ENCODE measurements around the gene IL17B. TPM values are rescaled to one million over a fixed set of nuclear protein-coding genes. Genes with fewer than 3 reads are reported as not detected.

The IL17B gene
- total RNA-seq, 1 experiment from 2014 or later = not detected

GRCh38 chr5:149380466-149381121, 1.5 kb upstream of the IL17B start:
- no peaks in the 10 kb centered on the region for H3K36me3 Mint-ChIP-seq (ENCODE audit: insufficient read depth, unreplicated experiment)
- H3K4me1 Mint-ChIP-seq (ENCODE audit: low read depth, unreplicated experiment) = peaks cover 11% of the 10 kb centered on the region
- intact Hi-C loops (cut with micrococcal nuclease; ENCODE audit: unreplicated experiment) = no loop called here
- H3K4me1 ChIP-seq = 0 out of 2 replicates have a peak, but pooled peaks cover 6% of the 10 kb centered on the region
- H3K27ac Mint-ChIP-seq (ENCODE audit: unreplicated experiment) = no peak overlapping the region
- CTCF ChIA-PET = interaction anchor here (1.2 to 2.6 kb wide), 4 partner anchors 13 to 59 kb away, joined by 3 to 15 read pairs (median 4); no protein-coding TSS in a partner anchor
- no peak for TF ChIP-seq CTCF (IDR thresholded peaks at IDR 0.05; ENCODE audit: insufficient read depth in 1 of 2, low read depth in 1 of 2, low read length in 1 of 2, severe bottlenecking in 1 of 2, unreplicated experiment in 1 of 2)
- no peak overlapping the region for H3K4me3 Mint-ChIP-seq (ENCODE audit: unreplicated experiment)
- H3K4me3 ChIP-seq (ENCODE audit: low read depth, low read length) = no peak overlapping the region
- no peaks in the 10 kb centered on the region for H3K9me3 Mint-ChIP-seq (ENCODE audit: unreplicated experiment)
- DNase-seq = no peak
- POLR2A ChIA-PET = no interaction called here
- H3K27me3 Mint-ChIP-seq (ENCODE audit: insufficient read depth, unreplicated experiment) = no peaks in the 10 kb centered on the region
- no peaks in the 10 kb centered on the region for H3K9me3 ChIP-seq
- no TSS peak for BruUV-seq (replicated peaks)
- no peaks in the 10 kb centered on the region for H3K36me3 ChIP-seq (ENCODE audit: control insufficient read depth, insufficient read depth, low read length)
- no peaks in the 10 kb centered on the region for H3K27me3 ChIP-seq (replicated peaks; ENCODE audit: control insufficient read depth, insufficient read depth, low read length)

DNA sequence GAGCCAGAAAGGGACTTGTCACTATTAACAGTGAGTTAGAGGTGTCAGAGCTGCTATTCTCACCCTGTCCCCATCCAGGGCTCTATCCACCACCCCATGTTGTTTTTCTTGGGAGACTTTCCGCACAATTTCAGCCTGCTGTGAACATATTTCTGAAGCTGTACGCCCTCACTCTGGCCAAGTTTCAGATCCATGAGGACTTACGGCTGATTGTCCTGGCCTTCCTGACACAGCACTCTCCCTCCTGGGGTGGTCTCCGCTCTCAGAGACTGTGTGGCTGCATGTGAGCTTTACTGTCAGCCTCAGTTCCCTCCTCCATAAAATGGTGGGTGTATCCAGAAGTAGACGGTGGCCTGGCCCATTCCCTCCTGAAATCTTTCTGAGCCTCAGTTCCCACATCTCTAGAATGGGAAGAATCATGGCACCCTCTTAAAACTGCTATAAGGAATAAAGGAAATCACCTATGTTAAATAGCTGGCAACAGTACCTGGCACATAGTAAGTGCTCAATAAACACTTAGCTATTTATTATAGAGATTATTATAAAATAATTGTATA, 804 bp upstream of the IL17B start:
- ChIA-PET CTCF (no interaction called here), POLR2A (no interaction called here)
- peaks cover 11% of the 10 kb centered on the region for H3K4me1 Mint-ChIP-seq (ENCODE audit: low read depth, unreplicated experiment)
- H3K9me3 Mint-ChIP-seq (ENCODE audit: unreplicated experiment) = no peaks in the 10 kb centered on the region
- H3K27me3 ChIP-seq (replicated peaks; ENCODE audit: control insufficient read depth, insufficient read depth, low read length) = no peaks in the 10 kb centered on the region
- 0 out of 2 replicates have a peak, but pooled peaks cover 6% of the 10 kb centered on the region for H3K4me1 ChIP-seq
- no peaks in the 10 kb centered on the region for H3K27me3 Mint-ChIP-seq (ENCODE audit: insufficient read depth, unreplicated experiment)
- no peak overlapping the region for H3K27ac Mint-ChIP-seq (ENCODE audit: unreplicated experiment)
- BruUV-seq (replicated peaks) = no TSS peak
- H3K4me3 ChIP-seq (ENCODE audit: low read depth, low read length) = no peak overlapping the region
- no peaks in the 10 kb centered on the region for H3K9me3 ChIP-seq
- intact Hi-C loops (cut with micrococcal nuclease; ENCODE audit: unreplicated experiment) = no loop called here
- no peak for DNase-seq
- no peak overlapping the region for H3K4me3 Mint-ChIP-seq (ENCODE audit: unreplicated experiment)
- H3K36me3 Mint-ChIP-seq (ENCODE audit: insufficient read depth, unreplicated experiment) = no peaks in the 10 kb centered on the region
- no peaks in the 10 kb centered on the region for H3K36me3 ChIP-seq (ENCODE audit: control insufficient read depth, insufficient read depth, low read length)
- no peak for TF ChIP-seq CTCF (IDR thresholded peaks at IDR 0.05; ENCODE audit: insufficient read depth in 1 of 2, low read depth in 1 of 2, low read length in 1 of 2, severe bottlenecking in 1 of 2, unreplicated experiment in 1 of 2)

GRCh38 chr5:149378241-149378820, 761 bp downstream of the IL17B start:
- DNase-seq = no peak
- H3K27ac Mint-ChIP-seq (ENCODE audit: unreplicated experiment) = no peak overlapping the region
- no peak overlapping the region for H3K4me3 Mint-ChIP-seq (ENCODE audit: unreplicated experiment)
- POLR2A ChIA-PET = no interaction called here
- 0 out of 2 replicates have a peak, but pooled peaks cover 6% of the 10 kb centered on the region for H3K4me1 ChIP-seq
- no TSS peak for BruUV-seq (replicated peaks)
- no peaks in the 10 kb centered on the region for H3K27me3 Mint-ChIP-seq (ENCODE audit: insufficient read depth, unreplicated experiment)
- CTCF ChIA-PET = no interaction called here
- H3K9me3 Mint-ChIP-seq (ENCODE audit: unreplicated experiment) = no peaks in the 10 kb centered on the region
- no peak for TF ChIP-seq CTCF (IDR thresholded peaks at IDR 0.05; ENCODE audit: insufficient read depth in 1 of 2, low read depth in 1 of 2, low read length in 1 of 2, severe bottlenecking in 1 of 2, unreplicated experiment in 1 of 2)
- H3K4me3 ChIP-seq (ENCODE audit: low read depth, low read length) = no peak overlapping the region
- H3K4me1 Mint-ChIP-seq (ENCODE audit: low read depth, unreplicated experiment) = peaks cover 11% of the 10 kb centered on the region
- no peaks in the 10 kb centered on the region for H3K36me3 ChIP-seq (ENCODE audit: control insufficient read depth, insufficient read depth, low read length)
- H3K27me3 ChIP-seq (replicated peaks; ENCODE audit: control insufficient read depth, insufficient read depth, low read length) = no peaks in the 10 kb centered on the region
- intact Hi-C loops (cut with micrococcal nuclease; ENCODE audit: unreplicated experiment) = no loop called here
- H3K9me3 ChIP-seq = no peaks in the 10 kb centered on the region
- no peaks in the 10 kb centered on the region for H3K36me3 Mint-ChIP-seq (ENCODE audit: insufficient read depth, unreplicated experiment)
